ENCODE measurements around the gene ANKRD37.

GRCh38 chr4:185364886-185365285 is 31.8 kb upstream of the ANKRD37 start:
- TF ChIP-seq, protein P1, sequence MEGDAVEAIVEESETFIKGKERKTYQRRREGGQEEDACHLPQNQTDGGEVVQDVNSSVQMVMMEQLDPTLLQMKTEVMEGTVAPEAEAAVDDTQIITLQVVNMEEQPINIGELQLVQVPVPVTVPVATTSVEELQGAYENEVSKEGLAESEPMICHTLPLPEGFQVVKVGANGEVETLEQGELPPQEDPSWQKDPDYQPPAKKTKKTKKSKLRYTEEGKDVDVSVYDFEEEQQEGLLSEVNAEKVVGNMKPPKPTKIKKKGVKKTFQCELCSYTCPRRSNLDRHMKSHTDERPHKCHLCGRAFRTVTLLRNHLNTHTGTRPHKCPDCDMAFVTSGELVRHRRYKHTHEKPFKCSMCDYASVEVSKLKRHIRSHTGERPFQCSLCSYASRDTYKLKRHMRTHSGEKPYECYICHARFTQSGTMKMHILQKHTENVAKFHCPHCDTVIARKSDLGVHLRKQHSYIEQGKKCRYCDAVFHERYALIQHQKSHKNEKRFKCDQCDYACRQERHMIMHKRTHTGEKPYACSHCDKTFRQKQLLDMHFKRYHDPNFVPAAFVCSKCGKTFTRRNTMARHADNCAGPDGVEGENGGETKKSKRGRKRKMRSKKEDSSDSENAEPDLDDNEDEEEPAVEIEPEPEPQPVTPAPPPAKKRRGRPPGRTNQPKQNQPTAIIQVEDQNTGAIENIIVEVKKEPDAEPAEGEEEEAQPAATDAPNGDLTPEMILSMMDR (IDR thresholded peaks at IDR 0.05; ENCODE audit: insufficient read depth, low read length, poor library complexity, severe bottlenecking): no peak
- TF ChIP-seq EZH2phosphoT487 (conservative IDR thresholded peaks at IDR 0.05; ENCODE audit: low read length): no peak
